ENCODE data around the gene EFNA4. TPM values are rescaled to one million over a fixed set of nuclear protein-coding genes. Genes with fewer than 3 reads are reported as not detected.

Gene EFNA4
- total and polyA plus RNA-seq, 2 of the 8 experiments (the other 6 are each of a cell fraction or from before 2014, with no cell fraction given), result 21.9 to 23.9 TPM

DNA sequence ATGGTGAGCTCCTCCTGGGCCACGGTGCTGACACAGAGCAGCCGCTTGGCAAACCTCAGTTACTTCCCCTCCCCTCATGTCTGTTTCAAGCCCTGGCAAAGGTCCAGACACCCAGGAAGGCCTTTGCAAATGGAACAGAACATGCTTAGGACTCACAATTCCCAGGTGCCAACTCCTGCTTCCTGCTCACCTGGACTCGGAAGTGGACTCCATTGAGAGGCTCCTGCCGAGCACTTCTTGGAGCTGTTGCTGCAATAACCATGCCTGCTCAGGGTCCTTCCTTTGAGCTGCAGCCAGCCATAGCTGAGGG lies 40.7 kb upstream of the EFNA4 start:
- WGBS, 2 experiments (ENCODE audit: extremely low coverage in 1 of 2, insufficient coverage in 1 of 2, insufficient read length in 1 of 2, insufficient replicate concordance in 2 of 2, low coverage in 1 of 2, low lambda C conversion rate in 2 of 2, missing lambda C conversion rate in 1 of 2), result 93% methylated on average over 4 of the region's 4 CpGs; no CpG with 5 or more reads in 1 of the 2 experiments
- no peak overlapping the region for H2AK5ac ChIP-seq (ENCODE audit: low read depth, low read length)
- H3K18ac ChIP-seq (ENCODE audit: extremely low read depth, low read length), result no peak overlapping the region
- H2AFZ ChIP-seq (ENCODE audit: low read length), result no peak overlapping the region
- H4K20me1 ChIP-seq (replicated peaks in 1 of 2; ENCODE audit: control insufficient read depth in 1 of 2, insufficient read depth in 2 of 2, low read length in 2 of 2), result no peaks in the 10 kb centered on the region
- no peaks in the 10 kb centered on the region for H3K9me3 ChIP-seq (ENCODE audit: insufficient read depth in 2 of 2, low read depth in 1 of 2, low read length in 1 of 2)
- H3K79me2 ChIP-seq (ENCODE audit: control insufficient read depth in 1 of 2, insufficient read depth in 2 of 2, low read length in 2 of 2), result no peaks in the 10 kb centered on the region
- DNase-seq (ENCODE audit: low read depth in 1 of 2, low spot score in 2 of 2) (no peak), FAIRE-seq (no peak)
- H3K4ac ChIP-seq (replicated peaks; ENCODE audit: insufficient read length, low read depth, low read length), result no peak overlapping the region
- no peak overlapping the region for H4K5ac ChIP-seq (ENCODE audit: insufficient read length, low read depth, low read length)
- ChIA-PET POLR2A (ENCODE audit: partially characterized antibody) (interaction anchor here (0.7 to 7.4 kb wide), 8 partner anchors 8 to 62 kb away, joined by 3 to 60 read pairs (median 3); partner anchors contain the start of genes DCST1, DCST2 and FLAD1), CTCF (ENCODE audit: partially characterized antibody) (interaction anchor here (1.2 to 18.6 kb wide), 6 partner anchors 9 to 145 kb away, joined by 3 to 354 read pairs (median 71); partner anchors contain the start of genes ADAM15, EFNA4, LENEP and ZBTB7B)
- H3K23me2 ChIP-seq (ENCODE audit: low read depth, low read length), result no peaks in the 10 kb centered on the region
- H2BK5ac ChIP-seq (ENCODE audit: low read depth, low read length), result no peak overlapping the region
- H3K56ac ChIP-seq (replicated peaks; ENCODE audit: insufficient read length, low read depth, low read length), result no peak overlapping the region
- H3K27ac ChIP-seq (ENCODE audit: low read depth, low read length), result no peak overlapping the region
- no peak overlapping the region for H2BK15ac ChIP-seq (ENCODE audit: low read length)
- H3K4me1 ChIP-seq (replicated peaks in 1 of 4; ENCODE audit: control insufficient read depth in 3 of 4, insufficient read depth in 4 of 4, low read length in 3 of 4), result peaks cover 0 to 8% (median under 1%) of the 10 kb centered on the region in 4 experiments; a peak in 4 of 7 replicates
- H3K36me3 ChIP-seq (ENCODE audit: control insufficient read depth in 2 of 4, insufficient read depth in 4 of 4, low read length in 3 of 4), result no peaks in the 10 kb centered on the region
- H2BK120ac ChIP-seq (replicated peaks; ENCODE audit: low read depth, low read length), result no peak overlapping the region
- H3K27me3 ChIP-seq (replicated peaks in 1 of 4; ENCODE audit: control insufficient read depth in 3 of 4, extremely low read depth in 1 of 4, insufficient read depth in 3 of 4, low read length in 3 of 4), result peaks cover 0 to 3% (median under 1%) of the 10 kb centered on the region in 4 experiments; a peak in 1 of 7 replicates
- no peak overlapping the region for H2BK12ac ChIP-seq (ENCODE audit: low read depth, low read length)
- no peak overlapping the region for H4K91ac ChIP-seq (replicated peaks; ENCODE audit: insufficient read length, low read length)
- no peak overlapping the region for H3K9ac ChIP-seq (replicated peaks in 1 of 4; ENCODE audit: extremely low read depth in 1 of 4, low read depth in 3 of 4, low read length in 3 of 4)
- H3K14ac ChIP-seq (ENCODE audit: insufficient read length), result no peak overlapping the region
- no peaks in the 10 kb centered on the region for H3K79me1 ChIP-seq (ENCODE audit: low read depth, low read length)
- no peak overlapping the region for H2BK20ac ChIP-seq (ENCODE audit: low read length)
- H4K8ac ChIP-seq (ENCODE audit: extremely low read depth, insufficient read depth, low read length), result no peak overlapping the region
- H3K23ac ChIP-seq (ENCODE audit: insufficient read length), result no peak overlapping the region
- H3K4me2 ChIP-seq (ENCODE audit: insufficient read depth in 1 of 2, low read depth in 2 of 2, low read length in 2 of 2), result no peak overlapping the region
- H3K4me3 ChIP-seq (ENCODE audit: extremely low read depth in 1 of 4, insufficient read depth in 2 of 4, low read depth in 3 of 4, low read length in 4 of 4), result no peak overlapping the region
- no peak for TF ChIP-seq CBX5 (IDR thresholded peaks at IDR 0.05; ENCODE audit: low read depth, low read length)
- TF ChIP-seq RXRA (IDR thresholded peaks at IDR 0.05; ENCODE audit: insufficient read depth, low read depth, low read length), result no peak
- no peak for TF ChIP-seq TAF7 (optimal IDR thresholded peaks at IDR 0.05; ENCODE audit: borderline replicate concordance, low read depth, low read length)
- TF ChIP-seq SP4 (IDR thresholded peaks at IDR 0.05; ENCODE audit: low read length), result no peak
- TF ChIP-seq CREB1 (IDR thresholded peaks at IDR 0.05), result no peak
- no peak for TF ChIP-seq FOSL1 (IDR thresholded peaks at IDR 0.05; ENCODE audit: insufficient read depth, low read depth, low read length)
- TF ChIP-seq ZNF274 (IDR thresholded peaks at IDR 0.05; ENCODE audit: borderline replicate concordance, extremely low read depth, low read length), result no peak
- no peak for TF ChIP-seq PHF8 (conservative IDR thresholded peaks at IDR 0.05; ENCODE audit: low read depth, low read length)
- TF ChIP-seq SAP30 (IDR thresholded peaks at IDR 0.05; ENCODE audit: insufficient read depth, insufficient replicate concordance, low read length), result no peak
- no peak for TF ChIP-seq BACH1 (IDR thresholded peaks at IDR 0.05; ENCODE audit: low read length)
- TF ChIP-seq EGR1 (IDR thresholded peaks at IDR 0.05; ENCODE audit: borderline replicate concordance, low read depth, low read length), result no peak
- no peak for TF ChIP-seq POLR2A (IDR thresholded peaks at IDR 0.05; ENCODE audit: control extremely low read depth in 1 of 2, low read depth in 2 of 2, low read length in 2 of 2)
- TF ChIP-seq TEAD4 (IDR thresholded peaks at IDR 0.05; ENCODE audit: low read depth, low read length), result no peak
- no peak for TF ChIP-seq POU5F1 (IDR thresholded peaks at IDR 0.05; ENCODE audit: low read depth, low read length)
- no peak for TF ChIP-seq SIN3A (conservative IDR thresholded peaks at IDR 0.05 in 1 of 2, IDR thresholded peaks at IDR 0.05 in 1 of 2; ENCODE audit: low read depth in 1 of 2, low read length in 2 of 2)

All from H1 (cell line).